GM19324 (cell line): ENCODE data around the gene EML4.

ENCODE experiments used
- ATAC-seq: cut with Tn5 transposase; IDR thresholded peaks from one replicate; pipeline ENCODE4 v1.9.1; 2021; ENCODE audit warnings: mild to moderate bottlenecking, moderate library complexity; ENCODE audit not compliant: unreplicated experiment, low FRiP score

EML4 gene

DNA sequence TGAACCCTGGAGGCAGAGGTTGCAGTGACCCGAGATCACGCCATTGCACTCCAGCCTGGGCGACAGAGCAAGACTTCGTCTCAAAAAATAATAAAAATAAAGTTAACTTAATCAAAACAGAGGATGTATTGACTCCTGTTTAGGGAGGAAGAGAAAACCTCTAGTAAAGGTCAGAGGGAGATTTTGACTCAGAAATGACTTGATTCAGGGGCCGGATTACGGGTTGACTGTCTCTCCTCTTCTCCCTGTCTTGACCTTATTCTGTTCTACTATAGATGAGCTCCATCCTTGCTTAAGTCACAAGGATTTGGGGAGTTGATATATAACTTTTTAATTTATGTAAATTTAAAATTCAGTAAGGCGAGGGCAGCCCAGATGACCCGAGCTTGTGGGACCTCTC, 120.9 kb downstream of the EML4 start:
- no peak for ATAC-seq

DNA sequence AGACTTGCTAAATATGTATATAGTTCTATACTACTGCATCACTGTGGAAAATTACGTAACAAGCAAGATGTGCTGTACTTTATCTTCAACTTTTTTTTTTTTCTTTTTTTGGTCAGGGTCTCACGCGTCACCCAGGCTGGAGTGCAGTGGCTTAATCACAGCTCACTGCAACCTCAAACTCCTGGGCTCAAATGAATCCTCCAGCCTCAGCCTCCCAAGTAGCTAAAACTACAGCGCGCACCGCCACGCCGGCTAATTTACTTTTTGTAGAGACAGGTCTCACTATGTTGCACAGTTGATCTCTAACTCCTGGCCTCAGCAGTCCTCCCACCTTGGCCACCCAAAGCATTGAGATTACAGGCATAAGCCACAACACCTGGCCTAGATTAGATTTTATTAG, 123.9 kb downstream of the EML4 start:
- no peak for ATAC-seq

DNA sequence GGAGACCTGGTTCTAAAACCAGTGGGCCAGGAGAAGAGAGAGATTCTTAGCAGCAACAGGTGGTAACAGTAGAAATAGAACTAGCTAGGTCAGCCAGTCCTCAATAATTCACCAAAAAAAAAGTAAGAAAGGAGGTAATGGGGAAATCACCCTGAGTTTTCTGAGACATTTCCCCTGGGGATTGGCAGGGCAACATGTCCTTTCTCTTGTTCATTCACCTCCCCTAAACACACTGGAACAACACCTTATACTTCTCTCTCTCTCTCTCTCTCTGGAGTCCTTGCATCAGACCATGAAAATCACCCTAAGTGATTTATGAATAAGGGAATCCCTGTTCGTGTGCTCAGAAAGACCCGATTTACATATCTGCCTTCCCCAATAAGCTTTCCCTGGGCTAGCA, 127.1 kb downstream of the EML4 start:
- no peak for ATAC-seq

DNA sequence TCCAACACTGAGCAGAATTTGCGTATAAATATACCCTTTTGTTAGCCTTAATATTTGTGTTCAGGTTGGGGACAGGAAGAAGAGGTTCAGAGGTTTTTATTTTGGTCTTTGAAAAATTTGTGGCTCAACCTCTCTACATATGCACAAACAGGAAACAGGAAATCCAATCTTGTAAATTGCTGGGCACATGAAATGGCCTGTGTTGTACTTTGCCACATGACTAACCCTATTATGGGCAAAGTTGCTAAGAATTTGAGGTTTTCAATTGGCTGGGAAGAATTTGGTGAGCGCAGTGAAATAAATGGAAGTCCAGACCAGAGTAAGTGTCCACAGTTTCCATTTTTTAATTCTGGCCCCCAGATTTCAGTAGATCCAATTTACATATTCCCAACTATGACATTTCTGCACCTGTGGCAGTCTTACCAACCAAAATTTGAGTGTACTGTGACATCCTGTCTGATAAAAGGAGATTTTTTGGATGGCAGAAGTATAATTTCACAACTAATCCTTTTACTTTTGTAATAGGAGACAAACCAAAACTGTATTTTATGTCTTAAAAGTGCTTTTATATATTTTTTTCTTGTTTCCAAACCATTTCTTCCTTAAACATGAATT, 128.3 kb downstream of the EML4 start:
- ATAC-seq: no peak

DNA sequence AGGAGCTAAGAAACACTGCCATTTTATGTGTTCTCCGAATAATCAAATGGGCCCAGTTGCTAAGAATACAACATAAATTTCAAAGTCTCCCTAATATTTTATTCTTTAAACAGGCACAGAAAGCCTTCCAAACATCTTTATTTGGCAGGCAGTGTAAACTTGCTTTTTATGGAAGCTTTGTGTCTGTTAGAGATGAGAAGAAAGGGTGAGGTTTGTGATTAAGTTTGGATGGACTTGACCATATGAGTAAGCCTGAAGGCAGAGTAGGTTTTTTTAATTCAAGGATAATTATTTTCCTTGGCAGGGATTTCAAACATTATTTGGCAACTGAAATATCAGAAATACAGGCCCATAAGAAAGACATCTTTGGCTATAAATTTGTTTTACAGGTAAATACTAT, 129.0 kb downstream of the EML4 start:
- no peak for ATAC-seq

DNA sequence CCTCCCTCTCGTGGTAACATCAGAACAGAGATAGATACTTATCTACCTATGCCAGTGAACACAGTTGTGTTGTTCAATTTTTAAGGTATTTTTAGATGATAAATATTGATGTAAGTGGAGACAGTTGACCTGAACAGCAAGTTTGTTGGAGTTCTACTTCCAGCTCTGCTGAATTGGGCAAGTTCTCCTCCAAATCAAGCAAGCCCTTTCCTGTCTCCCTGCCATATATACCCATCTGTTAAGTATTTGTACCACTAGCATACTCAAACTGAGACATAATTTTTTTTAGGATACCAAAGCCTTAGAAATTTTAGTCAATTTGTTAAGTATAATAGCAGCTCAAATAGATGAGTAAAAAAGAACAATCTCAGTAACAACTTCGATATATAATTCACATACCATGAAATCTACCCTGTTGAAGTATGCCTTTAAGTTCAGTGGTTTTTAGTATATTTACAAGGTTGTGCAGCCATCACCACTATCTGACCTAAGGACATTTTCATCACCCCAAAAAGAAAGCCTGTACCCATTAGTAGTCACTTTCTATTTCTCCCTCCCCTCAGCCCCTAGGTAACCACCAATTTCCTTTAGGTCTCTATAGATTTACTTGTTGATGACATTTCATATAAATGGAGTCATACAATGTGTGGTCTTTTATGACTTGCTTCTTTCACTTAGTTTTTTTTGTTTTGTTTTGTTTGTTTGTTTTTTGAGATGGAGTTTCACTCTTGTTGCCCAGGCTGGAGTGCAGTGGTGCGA, 130.0 kb downstream of the EML4 start:
- no peak for ATAC-seq

DNA sequence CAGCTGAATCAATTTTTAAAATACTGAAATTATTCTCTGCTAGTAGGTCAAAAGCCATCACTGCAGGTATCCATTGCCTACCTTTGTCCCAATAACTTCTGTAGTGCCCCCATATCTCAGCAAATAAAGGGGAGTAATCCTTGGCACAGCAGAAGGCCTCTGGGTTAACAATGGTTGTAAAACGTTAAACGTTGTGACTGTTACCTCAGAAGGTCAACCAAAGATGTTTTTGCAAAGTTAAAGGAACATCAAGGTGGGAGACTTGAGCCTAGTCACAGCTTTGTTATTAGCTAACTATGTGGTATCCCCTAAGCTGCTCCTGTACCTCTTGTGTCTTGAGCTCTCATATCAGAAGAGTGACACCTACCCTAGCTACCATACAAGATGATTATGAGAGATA, 131.4 kb downstream of the EML4 start:
- ATAC-seq: no peak

DNA sequence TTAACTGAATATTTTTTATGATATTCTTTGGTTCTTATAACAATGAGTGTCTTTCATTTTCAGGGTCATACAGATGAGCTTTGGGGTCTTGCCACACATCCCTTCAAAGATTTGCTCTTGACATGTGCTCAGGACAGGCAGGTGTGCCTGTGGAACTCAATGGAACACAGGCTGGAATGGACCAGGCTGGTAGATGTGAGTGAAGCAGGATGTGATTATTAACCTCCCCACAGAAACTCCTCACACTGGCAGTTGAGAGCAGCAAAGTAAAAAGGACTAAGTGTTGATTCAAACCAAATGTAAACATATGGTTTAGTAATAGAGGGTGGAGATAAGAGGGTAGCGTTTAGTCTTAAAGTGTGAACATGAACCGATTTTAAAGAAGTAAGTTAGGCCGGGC, 134.1 kb downstream of the EML4 start:
- ATAC-seq: no peak

DNA sequence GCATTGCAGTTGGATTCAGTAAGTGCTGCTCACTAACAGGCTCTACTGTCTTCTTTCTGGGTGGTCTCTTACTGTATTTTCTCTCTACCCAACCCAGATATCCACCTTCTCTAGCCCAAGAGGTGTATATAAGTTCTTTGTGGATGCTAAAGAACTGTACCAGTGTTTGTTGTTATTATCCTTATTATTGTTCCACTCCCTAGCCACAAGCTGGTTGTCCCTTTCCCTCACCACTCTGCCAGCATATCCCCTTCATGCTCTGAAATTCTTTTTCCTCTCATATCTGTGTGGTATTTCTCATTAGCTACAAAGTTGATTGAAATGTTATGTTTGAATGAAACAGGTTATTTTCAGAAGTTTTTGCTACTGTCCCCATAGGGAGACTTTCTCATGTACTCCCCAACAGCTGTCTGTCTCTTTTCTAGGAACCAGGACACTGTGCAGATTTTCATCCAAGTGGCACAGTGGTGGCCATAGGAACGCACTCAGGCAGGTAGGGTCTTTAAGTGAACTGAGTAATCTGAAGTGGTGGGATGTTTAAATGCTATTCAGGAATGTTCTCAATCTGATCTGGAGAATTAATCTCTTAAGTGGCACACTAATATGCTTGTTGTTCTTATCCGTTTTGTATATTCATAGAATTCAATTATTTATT, 135.0 kb downstream of the EML4 start:
- no peak for ATAC-seq

DNA sequence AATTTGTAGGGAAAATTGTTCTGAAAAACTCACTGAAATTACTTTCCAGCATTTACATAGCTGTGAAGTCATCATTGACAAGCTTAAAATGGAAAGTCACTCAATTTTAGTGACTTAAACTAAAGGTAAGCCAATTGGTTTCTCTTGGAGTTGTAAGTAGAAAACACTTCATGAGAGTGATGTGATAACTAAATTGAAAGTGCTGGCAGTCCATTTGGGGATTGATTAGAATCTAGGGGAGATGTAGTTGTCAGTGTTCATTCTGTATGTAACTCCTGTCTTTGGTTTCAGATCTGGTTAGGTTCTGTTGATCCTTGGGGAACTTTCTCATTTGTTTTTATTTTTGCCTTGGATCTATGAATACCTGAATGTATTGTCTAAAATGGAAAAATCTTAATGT, 138.0 kb downstream of the EML4 start:
- no peak for ATAC-seq

DNA sequence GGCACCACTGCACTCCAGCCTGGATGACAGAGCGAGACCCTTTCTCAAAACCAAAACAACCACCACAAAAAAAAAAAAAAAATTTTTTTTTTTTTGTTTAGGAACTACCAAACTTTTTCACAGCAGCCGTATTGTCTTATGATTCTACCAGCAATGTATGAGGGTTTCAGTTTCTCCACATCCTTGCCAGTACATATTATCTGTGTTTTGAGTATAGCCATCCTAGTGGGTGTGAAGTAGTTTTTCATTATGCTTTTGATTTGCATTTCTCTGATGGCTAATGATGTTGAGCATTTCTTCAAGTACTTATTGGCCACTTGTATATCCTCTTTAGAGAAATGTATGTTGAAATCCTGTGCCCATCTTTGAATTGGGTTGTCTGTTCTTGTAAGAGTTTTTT, 140.2 kb downstream of the EML4 start:
- ATAC-seq: no peak

DNA sequence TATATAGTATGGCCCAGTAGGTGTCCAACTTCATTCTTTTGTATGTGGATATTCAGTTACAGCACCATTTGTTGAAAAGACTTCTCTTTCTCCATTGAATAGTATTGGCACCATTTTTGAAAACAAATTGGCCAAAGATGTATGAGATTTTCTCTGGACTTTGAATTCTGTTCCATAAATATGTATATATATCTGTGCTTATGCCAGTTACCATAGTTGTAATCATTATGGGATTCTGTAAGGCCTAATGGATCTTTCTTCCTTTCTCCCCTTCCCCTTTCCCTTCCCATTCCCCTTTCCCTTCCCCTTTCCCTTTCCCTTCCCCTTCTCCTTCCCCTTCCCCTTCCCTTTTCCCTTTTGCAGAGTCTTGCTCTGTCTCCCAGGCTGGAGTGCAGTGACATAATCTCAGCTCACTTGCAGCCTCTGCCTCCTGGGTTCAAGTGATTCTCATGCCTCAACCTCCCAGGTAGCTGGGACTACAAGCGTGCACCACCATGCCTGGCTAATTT, 140.9 kb downstream of the EML4 start:
- no peak for ATAC-seq

DNA sequence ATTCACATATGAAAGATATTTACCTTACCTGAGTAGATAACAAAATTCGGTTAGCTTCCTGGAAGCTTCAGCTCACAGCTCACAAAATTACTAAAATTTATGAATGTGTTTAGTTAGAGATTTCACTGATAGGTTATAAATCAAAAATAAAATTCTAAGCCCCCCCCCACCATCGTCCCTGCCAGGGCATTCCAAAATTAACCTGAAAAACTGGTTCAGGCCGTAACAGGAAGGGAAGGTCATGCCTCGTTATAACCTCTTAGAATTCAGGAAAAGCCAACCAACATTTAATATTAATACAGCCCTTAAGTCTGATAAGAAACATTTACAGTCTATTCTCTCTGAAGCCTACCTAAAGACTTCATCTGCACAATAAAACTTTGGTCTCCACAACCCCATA, 143.0 kb downstream of the EML4 start:
- ATAC-seq: no peak

DNA sequence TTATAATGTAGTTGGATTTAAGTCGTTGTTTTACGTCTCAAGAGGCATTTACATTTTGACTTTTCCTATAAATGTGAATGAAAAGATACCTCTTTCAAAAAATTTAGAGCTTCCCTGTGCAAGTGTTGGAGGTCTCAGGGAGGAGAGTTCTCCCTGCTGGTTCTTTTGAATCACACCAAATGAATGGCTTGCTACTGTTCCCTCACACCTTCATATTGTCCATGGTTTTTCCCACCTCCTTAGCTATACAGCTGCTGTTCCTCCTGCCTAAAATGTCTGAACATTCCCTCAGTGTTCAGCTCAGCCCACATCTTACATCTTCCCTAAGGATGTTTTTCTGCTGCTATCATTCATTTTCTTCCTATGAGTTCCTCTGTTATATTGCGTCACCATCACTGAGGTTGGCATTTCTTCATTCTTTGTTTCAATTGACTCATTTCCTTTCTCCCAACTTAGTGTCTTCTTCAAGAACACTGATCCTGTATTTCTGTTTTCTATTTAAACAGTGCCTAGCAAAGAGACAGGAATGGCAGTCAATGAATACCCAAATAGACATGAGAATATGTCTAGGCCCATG, 145.8 kb downstream of the EML4 start:
- ATAC-seq: no peak

DNA sequence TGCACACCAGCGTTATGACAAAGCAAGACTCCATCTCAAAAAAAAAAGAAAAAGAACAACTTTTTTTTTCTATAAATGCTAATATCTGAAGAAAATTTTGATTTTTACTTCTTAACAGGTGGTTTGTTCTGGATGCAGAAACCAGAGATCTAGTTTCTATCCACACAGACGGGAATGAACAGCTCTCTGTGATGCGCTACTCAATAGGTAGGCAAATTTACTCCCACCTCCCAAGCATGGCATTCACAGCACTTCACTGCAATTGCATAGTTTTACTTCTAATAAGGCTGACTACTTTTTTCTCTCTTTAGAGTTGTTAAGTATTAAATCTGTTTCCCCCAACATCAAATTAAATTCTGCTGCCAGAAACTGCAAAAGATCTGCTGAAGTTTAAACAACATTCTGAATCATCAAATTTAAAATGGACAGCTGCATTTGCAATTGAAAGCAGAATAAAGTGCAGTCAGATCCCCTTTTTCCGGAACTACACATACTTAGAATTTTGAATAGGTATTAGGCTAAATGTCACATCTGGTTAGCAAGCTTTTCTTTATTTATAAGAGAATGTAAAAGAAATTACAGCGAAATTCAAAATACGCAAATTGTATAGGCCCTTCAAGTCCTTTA, 146.8 kb downstream of the EML4 start:
- no peak for ATAC-seq

DNA sequence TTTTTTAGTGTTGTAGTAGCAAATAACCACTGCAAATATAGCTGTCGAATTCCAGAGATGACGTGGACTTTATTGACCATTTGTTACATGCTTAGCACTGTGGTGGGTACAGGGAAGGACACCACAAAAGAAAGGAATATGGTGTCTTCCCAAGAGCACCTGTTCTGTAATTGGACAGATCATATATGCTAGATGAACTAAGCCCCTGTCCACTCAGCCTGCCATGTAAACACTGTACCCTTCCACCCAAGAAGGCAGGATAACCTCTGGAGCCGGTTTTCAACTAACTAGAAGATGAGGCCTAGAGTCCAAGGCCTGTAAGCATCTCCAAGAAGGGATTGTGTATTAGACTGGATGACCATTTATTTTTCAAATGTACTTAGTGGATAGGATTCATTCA, 147.8 kb downstream of the EML4 start:
- ATAC-seq: no peak

DNA sequence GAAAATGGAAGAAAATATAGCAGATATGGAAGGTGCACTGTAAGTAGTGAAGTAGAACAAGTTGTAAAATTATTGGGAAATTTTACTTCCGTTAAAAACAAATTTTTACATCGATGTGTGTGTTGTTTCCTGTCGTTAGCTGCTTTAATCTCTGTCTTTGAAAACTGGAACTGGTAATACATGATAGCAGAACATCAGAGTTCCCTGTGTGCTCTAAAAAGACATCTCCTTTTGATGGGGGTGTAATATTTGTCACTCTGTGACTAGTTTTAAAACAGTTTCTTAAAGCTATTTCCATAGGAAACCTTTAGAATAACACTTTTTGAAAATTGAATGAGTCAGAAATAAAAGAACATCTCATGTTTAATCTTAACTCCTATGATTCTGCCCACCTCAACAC, 148.3 kb downstream of the EML4 start:
- ATAC-seq: no peak

DNA sequence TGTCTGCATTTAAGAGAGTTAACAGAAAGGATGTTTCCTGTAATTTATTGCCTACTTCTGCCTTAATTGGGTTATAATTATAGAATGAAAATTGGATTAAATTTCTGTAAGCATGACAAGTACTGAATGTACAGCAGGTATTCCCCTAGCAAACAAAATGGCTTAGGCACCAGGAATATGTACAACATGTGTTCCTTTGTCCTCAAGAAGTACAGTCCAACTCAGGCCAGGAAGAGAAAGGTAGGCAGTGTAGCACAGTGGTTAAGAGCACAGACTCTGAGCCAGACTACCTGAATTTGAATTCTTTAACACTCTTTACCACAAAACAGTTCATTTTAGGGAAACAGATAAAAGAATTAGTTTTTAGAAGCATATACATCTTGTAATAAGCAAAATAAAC, 148.8 kb downstream of the EML4 start:
- ATAC-seq: no peak

DNA sequence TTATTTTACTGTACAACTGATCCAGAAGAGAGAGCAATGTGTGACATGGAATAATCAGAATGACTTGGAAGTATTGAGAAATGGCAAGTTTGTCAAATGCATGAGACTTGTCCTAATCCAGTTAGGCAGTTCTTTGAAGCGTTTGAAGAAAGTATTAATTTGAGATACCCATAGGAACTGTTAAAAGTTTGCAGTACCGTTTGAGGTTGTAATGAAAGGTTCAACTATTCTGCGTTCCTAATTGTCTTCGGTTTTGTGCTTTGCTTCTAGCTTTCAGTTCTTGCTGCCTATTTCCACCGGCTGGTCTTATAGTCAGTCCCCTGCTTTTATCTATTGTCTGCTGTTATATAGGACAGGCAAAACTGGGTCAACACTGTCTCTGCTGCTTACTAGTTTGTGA, 150.1 kb downstream of the EML4 start:
- no peak for ATAC-seq

DNA sequence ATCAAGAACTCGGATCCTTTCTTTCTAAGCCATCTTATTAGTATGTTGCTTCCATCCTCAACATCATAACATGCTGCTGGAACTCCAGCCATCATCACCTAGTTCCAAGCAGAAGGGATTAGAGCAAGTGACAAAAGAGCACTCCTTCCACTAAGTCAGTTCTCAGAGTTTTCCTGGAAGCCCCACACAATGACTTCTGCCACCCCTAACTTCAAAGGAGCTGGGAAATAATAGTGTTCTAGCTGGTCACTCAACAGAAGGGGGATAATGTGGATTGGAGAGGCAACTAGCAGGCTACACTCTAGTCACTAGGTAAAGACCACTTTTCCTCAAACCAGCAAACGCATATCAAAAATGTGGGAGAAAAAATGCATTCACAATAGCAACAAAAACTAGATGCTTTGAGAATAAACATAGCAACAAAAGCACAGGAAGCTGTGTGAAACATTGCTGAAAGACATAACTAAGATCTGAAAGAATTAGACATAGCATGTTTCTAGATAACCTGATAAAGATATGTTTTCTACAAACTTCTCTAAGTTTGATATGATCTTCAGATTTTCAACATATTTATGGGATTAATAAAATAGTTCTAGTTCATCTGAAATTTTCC, 152.4 kb downstream of the EML4 start:
- ATAC-seq: no peak

DNA sequence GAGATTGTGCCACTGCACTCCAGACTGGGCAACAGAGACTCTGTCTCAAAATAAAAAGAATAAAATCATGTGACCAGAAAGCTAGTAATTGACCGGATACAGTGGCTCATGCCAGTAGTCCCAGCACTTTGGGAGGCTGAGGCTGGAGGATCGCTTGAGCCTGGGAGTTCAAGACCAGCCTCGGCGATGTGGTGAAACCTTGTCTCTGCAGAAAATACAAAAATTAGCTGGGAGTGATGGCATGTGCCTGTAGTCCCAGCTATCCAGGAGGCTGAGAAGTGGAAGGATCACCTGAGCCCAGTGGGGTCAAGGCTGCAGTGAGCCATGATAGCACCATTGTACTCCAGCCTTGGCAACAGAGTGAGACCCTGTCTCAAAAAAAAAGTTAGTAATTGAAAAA, 155.1 kb downstream of the EML4 start:
- ATAC-seq: no peak
